NB4 (cell line): ENCODE results near the gene RIMKLB.

Experiments
- DNase-seq: peaks from one replicate; pipeline ENCODE4 v3.0.0; 2010; ENCODE audit warnings: low read depth
- H3K4me3 ChIP-seq: one replicate; pipeline ENCODE4 v1.5.1; 2011; ENCODE audit warnings: mild to moderate bottlenecking, low read depth, low read length, moderate library complexity
- CTCF ChIP-seq: IDR thresholded peaks from one replicate; pipeline ENCODE4 v1.5.1; 2012; ENCODE audit warnings: low read depth, low read length
- MAX ChIP-seq: IDR thresholded peaks from 2 replicates; pipeline ENCODE4 v1.6.1; 2011; ENCODE audit warnings: low read depth, low read length
- MYC ChIP-seq: IDR thresholded peaks from 2 replicates; pipeline ENCODE4 v1.6.1; 2011; ENCODE audit warnings: low read depth, low read length
- POLR2A ChIP-seq: IDR thresholded peaks from 2 replicates; pipeline ENCODE4 v1.6.1; 2011; ENCODE audit warnings: mild to moderate bottlenecking; ENCODE audit not compliant: insufficient read length; ENCODE audit errors: extremely low read depth

RIMKLB gene

GRCh38 chr12:8699714-8700113 lies 1.9 kb downstream of the RIMKLB start:
- no peak overlapping the region for H3K4me3 ChIP-seq
- DNase-seq = no peak
- TF ChIP-seq POLR2A (no peak), CTCF (no peak), MYC (no peak), MAX (no peak)

GRCh38 chr12:8701046-8701660 lies 3.4 kb downstream of the RIMKLB start:
- DNase-seq = no peak
- no peak for TF ChIP-seq MYC
- no peak for TF ChIP-seq CTCF
- TF ChIP-seq MAX = no peak
- no peak for TF ChIP-seq POLR2A
- H3K4me3 ChIP-seq = no peak overlapping the region

- no peak overlapping the region for H3K4me3 ChIP-seq
- no peak for DNase-seq
Measured at GRCh38 chr12:8702159-8702558, 4.4 kb downstream of the RIMKLB start.

GRCh38 chr12:8709124-8709830 lies 11.5 kb downstream of the RIMKLB start:
- no peak overlapping the region for H3K4me3 ChIP-seq
- DNase-seq = no peak
- TF ChIP-seq MAX = no peak
- TF ChIP-seq POLR2A = no peak
- no peak for TF ChIP-seq CTCF
- no peak for TF ChIP-seq MYC

More at GRCh38 chr12:8702159-8702558, 4.4 kb downstream of the RIMKLB start:
- TF ChIP-seq MYC (no peak), MAX (no peak), CTCF (no peak), POLR2A (no peak)

- no peak overlapping the region for H3K4me3 ChIP-seq
- TF ChIP-seq MAX (no peak), POLR2A (no peak), MYC (no peak), CTCF (no peak)
- no peak for DNase-seq
Measured at GRCh38 chr12:8712572-8712971, 14.8 kb downstream of the RIMKLB start.

GRCh38 chr12:8722286-8722800 lies 24.6 kb downstream of the RIMKLB start:
- H3K4me3 ChIP-seq = no peak overlapping the region
- DNase-seq = no peak

More at GRCh38 chr12:8722286-8722800, 24.6 kb downstream of the RIMKLB start:
- TF ChIP-seq CTCF = no peak
- TF ChIP-seq MYC = no peak
